Endothelial cell (in vitro differentiated cells): Measurements from ENCODE around the gene EIF5A. TPM values are rescaled to one million over a fixed set of nuclear protein-coding genes. Genes with fewer than 3 reads are reported as not detected.

ENCODE experiments used
- DNase-seq: peaks from one replicate; pipeline ENCODE4 v3.0.0; 2021; ENCODE audit warnings: low spot score
- H3K27ac Mint-ChIP-seq: one replicate; pipeline ENCODE4 v1.8.0; 2021; ENCODE audit warnings: mixed read lengths, inconsistent platforms; ENCODE audit not compliant: unreplicated experiment
- H3K27me3 Mint-ChIP-seq: one replicate; pipeline ENCODE4 v1.8.0; 2021; ENCODE audit warnings: mild to moderate bottlenecking, moderate library complexity, mixed read lengths, inconsistent platforms; ENCODE audit not compliant: unreplicated experiment
- H3K36me3 Mint-ChIP-seq: one replicate; pipeline ENCODE4 v1.8.0; 2021; ENCODE audit warnings: mild to moderate bottlenecking, low read depth, mixed read lengths, inconsistent platforms; ENCODE audit not compliant: unreplicated experiment
- H3K4me1 Mint-ChIP-seq: one replicate; pipeline ENCODE4 v1.8.0; 2021; ENCODE audit warnings: mild to moderate bottlenecking, mixed read lengths, inconsistent platforms; ENCODE audit not compliant: unreplicated experiment
- H3K4me3 Mint-ChIP-seq: one replicate; pipeline ENCODE4 v1.8.0; 2021; ENCODE audit warnings: mild to moderate bottlenecking, mixed read lengths, inconsistent platforms; ENCODE audit not compliant: unreplicated experiment
- H3K9me3 Mint-ChIP-seq: one replicate; pipeline ENCODE4 v1.8.0; 2021; ENCODE audit warnings: mixed read lengths, inconsistent platforms; ENCODE audit not compliant: unreplicated experiment
- total RNA-seq: library from RNA; stranded (reverse); fragmentation: NEBNext Ultra II Directional; extraction: Animal tissue kit (Norgen Biotek cat#: 25700); gene quantifications from one replicate; pipeline ENCODE4 v1.2.1, GENCODE V29; 2021; ENCODE audit not compliant: unreplicated experiment
- TF ChIP-seq, protein P1 (sequence below): fragments of 200-600 bp; sonication (generic); IDR thresholded peaks from one replicate; pipeline ENCODE4 v1.5.0; 2021; ENCODE audit warnings: antibody characterized with exemption; ENCODE audit not compliant: unreplicated experiment

The EIF5A gene
- total RNA-seq, 1 donor from 2014 or later, result 362 TPM

GRCh38 chr17:7295230-7296180, 11.9 kb upstream of the EIF5A start:
- H3K4me1 Mint-ChIP-seq, result peaks cover 18% of the 10 kb centered on the region
- no peak overlapping the region for H3K27ac Mint-ChIP-seq
- TF ChIP-seq, protein P1, sequence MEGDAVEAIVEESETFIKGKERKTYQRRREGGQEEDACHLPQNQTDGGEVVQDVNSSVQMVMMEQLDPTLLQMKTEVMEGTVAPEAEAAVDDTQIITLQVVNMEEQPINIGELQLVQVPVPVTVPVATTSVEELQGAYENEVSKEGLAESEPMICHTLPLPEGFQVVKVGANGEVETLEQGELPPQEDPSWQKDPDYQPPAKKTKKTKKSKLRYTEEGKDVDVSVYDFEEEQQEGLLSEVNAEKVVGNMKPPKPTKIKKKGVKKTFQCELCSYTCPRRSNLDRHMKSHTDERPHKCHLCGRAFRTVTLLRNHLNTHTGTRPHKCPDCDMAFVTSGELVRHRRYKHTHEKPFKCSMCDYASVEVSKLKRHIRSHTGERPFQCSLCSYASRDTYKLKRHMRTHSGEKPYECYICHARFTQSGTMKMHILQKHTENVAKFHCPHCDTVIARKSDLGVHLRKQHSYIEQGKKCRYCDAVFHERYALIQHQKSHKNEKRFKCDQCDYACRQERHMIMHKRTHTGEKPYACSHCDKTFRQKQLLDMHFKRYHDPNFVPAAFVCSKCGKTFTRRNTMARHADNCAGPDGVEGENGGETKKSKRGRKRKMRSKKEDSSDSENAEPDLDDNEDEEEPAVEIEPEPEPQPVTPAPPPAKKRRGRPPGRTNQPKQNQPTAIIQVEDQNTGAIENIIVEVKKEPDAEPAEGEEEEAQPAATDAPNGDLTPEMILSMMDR, result no peak
- H3K9me3 Mint-ChIP-seq, result no peaks in the 10 kb centered on the region
- H3K4me3 Mint-ChIP-seq, result no peak overlapping the region
- no peaks in the 10 kb centered on the region for H3K36me3 Mint-ChIP-seq
- no peak for DNase-seq
- H3K27me3 Mint-ChIP-seq, result peaks cover 15% of the 10 kb centered on the region

- Mint-ChIP-seq H3K27ac (no peak overlapping the region), H3K27me3 (peaks cover 15% of the 10 kb centered on the region), H3K4me1 (peaks cover 18% of the 10 kb centered on the region), H3K4me3 (no peak overlapping the region), H3K9me3 (no peaks in the 10 kb centered on the region), H3K36me3 (no peaks in the 10 kb centered on the region)
- TF ChIP-seq, protein P1, result peak; percentile 79
- peak; percentile 95 for DNase-seq
Observed at GRCh38 chr17:7296189-7296861, 11.1 kb upstream of the EIF5A start.

DNA sequence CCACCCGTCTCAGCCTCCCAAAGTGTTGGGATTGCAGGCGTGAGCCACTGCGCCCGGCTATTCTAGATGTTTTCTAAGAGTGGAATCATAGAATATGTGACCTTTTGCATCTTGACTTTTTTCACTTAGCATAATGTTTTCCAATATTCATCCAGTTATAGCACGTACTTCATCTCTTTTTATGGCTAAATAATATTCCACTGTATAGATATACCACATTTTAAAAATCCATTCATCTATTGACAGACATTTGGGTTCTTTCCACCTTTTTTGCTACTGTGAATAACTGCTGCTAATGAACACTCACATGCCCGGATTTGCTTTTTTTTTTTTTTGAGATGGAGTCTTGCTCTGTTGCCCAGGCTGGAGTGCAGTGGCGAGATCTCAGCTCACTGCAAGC, 3.2 kb upstream of the EIF5A start:
- no peaks in the 10 kb centered on the region for H3K9me3 Mint-ChIP-seq
- peaks cover 6% of the 10 kb centered on the region for H3K36me3 Mint-ChIP-seq
- DNase-seq, result no peak
- peaks cover 15% of the 10 kb centered on the region for H3K27me3 Mint-ChIP-seq
- peaks cover 18% of the 10 kb centered on the region for H3K4me1 Mint-ChIP-seq
- H3K27ac Mint-ChIP-seq, result peak overlapping the region; percentile 75
- no peak overlapping the region for H3K4me3 Mint-ChIP-seq
- TF ChIP-seq, protein P1, result no peak

DNA sequence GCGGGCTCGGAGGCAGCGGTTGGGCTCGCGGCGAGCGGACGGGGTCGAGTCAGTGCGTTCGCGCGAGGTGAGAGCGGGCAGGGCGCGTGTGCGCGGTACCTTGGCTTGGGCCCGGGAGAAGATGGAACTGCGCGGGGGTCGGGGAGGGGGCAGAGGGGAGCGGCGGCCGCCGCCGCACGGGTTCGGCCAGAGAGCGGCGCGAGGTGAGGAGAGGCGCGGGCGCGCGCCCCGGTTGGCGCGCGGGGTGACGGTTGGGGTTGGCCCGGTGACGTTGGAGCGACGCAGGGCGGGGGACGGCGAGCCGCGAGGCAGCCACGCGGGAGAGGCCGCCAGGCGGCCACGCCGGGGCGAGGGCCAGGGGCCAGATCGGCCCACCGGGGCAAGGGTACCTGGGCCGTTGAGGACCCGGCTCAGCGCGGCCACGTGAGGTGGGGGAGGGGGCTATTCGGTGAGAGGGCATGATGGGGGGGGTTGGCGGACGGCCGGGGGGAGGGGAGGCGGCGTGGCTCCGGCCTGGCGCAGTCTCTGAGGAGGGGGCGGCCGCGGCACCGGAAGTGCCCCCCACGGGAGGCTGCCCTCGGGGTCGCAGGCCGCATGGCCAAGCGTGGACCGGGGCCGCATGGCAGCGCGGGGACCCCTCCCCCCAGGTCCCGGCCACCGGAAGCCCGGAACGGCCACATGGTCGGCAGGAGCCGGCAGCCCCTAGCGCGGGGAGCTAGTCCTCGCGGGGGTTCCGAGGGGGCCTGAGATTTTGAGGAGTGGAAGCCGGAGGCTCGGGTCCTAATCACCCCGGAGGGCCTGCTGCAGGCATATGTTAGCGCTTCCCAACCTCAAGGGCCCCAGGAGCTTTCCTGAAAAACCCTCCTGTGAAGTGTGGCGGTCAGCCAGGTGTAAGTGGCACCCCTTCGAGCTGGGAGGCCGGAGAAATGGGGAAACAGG, 527 bp downstream of the EIF5A start:
- peak; percentile 58 for DNase-seq
- peak overlapping the region; percentile 92 for H3K27ac Mint-ChIP-seq
- H3K27me3 Mint-ChIP-seq, result peaks cover 22% of the 10 kb centered on the region
- peaks cover 34% of the 10 kb centered on the region for H3K4me1 Mint-ChIP-seq
- TF ChIP-seq, protein P1, result no peak
- H3K9me3 Mint-ChIP-seq, result no peaks in the 10 kb centered on the region
- H3K36me3 Mint-ChIP-seq, result peaks cover 34% of the 10 kb centered on the region
- peak overlapping the region; percentile 96 for H3K4me3 Mint-ChIP-seq
